Transverse colon (tissue), 4 donors: ENCODE data around the gene LMLN. TPM values are rescaled to one million over a fixed set of nuclear protein-coding genes. Genes with fewer than 3 reads are reported as not detected.
"Not testable (repeated sequence)": the region's sequence is repeated elsewhere in the genome, so short reads cannot be mapped to it uniquely, and the experiment has no call there.

Source experiments
- DNase-seq: peaks from one replicate; pipeline ENCODE4 v3.0.0-alpha.2; 2019
- H3K27ac ChIP-seq, 4 donors: fragments of 200-600 bp; sonication (generic); 2 replicates each; pipeline ENCODE4 v1.5.1; 2016 to 2018; ENCODE audit warnings: inconsistent platforms in 4 of 4
- H3K27me3 ChIP-seq: fragments of 200-600 bp; sonication (generic); 2 replicates; pipeline ENCODE4 v1.5.1; 2017; ENCODE audit warnings: inconsistent platforms
- H3K36me3 ChIP-seq, 4 donors: fragments of 200-600 bp; sonication (generic); 2 replicates each; pipeline ENCODE4 v1.5.1; 2017 to 2019; ENCODE audit warnings: inconsistent platforms in 4 of 4
- H3K4me1 ChIP-seq, 4 donors: fragments of 200-600 bp; sonication (generic); 2 replicates each; pipeline ENCODE4 v1.5.1; 2017 to 2020; ENCODE audit warnings: inconsistent platforms in 4 of 4
- H3K4me3 ChIP-seq, 4 donors: fragments of 200-600 bp; sonication (generic); 1 replicate in 1 of 4; 2 replicates in 3 of 4; pipeline versions ENCODE4 v1.5.1 to v1.6.1; 2017 to 2019; ENCODE audit warnings: inconsistent platforms in 4 of 4
- H3K9me3 ChIP-seq, 2 donors: fragments of 200-600 bp; sonication (generic); 2 replicates each; pipeline ENCODE4 v1.5.1; 2017 to 2019; ENCODE audit warnings: inconsistent platforms in 2 of 2
- EP300 ChIP-seq: sonication (generic); formaldehyde crosslinking; IDR thresholded peaks from one replicate; pipeline ENCODE4 v1.6.1; 2017; ENCODE audit warnings: antibody characterized with exemption, low read depth
- POLR2A ChIP-seq: fragments of 450-650 bp; IDR thresholded peaks from one replicate; pipeline ENCODE4 v1.6.1; 2016; ENCODE audit warnings: antibody characterized with exemption, mild to moderate bottlenecking, moderate library complexity
- POLR2AphosphoS5 ChIP-seq, 3 donors: sonication (generic); formaldehyde crosslinking; IDR thresholded peaks; one replicate each; pipeline ENCODE4 v1.6.1; 2016; ENCODE audit warnings: antibody characterized with exemption in 3 of 3
- WGBS, 2 donors: methylation state at CpG; one replicate each; pipeline ENCODE4 v1.1.5; 2018; ENCODE audit warnings: low coverage in 1 of 2; 5-methylcytosine and 5-hydroxymethylcytosine counted together
- in situ Hi-C, 4 donors: fragments of 200-750 bp; cut with MboI; loops; one replicate each; pipeline versions ENCODE4 v1.15.0 to v1.15.1; 2017; ENCODE audit warnings: low sequenced_read_pairs in 3 of 4, low pct_ligation_motif_present in 1 of 4, low pct_unique_long_range_greater_than_20kb in 1 of 4
- intact Hi-C: fragments of 100-400 bp; cut with DNase I; formaldehyde crosslinking; loops from one replicate; pipeline ENCODE4 v1.15.1; 2023; ENCODE audit warnings: low total_unique reads
- total RNA-seq, 4 donors: library from RNA; depleted of rRNA; stranded (reverse); fragments of >200 nt; gene quantifications; one replicate each; pipeline ENCODE4 v1.1.0, GENCODE V29; 2016
- TF ChIP-seq, protein P1 (sequence below), 5 experiments: fragments of 200-600 bp in 3 of 5; fragments of 450-650 bp in 2 of 5; sonication (generic) in 3 of 5; IDR thresholded peaks; 1 replicate in 2 of 5; 2 replicates in 3 of 5; pipeline ENCODE4 v1.5.1; 2016 to 2017; ENCODE audit warnings: antibody characterized with exemption in 5 of 5, inconsistent platforms in 3 of 5, mild to moderate bottlenecking in 2 of 5, moderate library complexity in 1 of 5

Gene LMLN
- total RNA-seq, 4 donors from 2014 or later: 1.00 to 11.2 (median 6.4) TPM

GRCh38 chr3:198080521-198081384 lies 120.7 kb downstream of the LMLN start:
- peak; percentile 77 for DNase-seq
- Histone ChIP-seq H3K36me3 (no peaks in the 10 kb centered on the region), H3K9me3 (no peaks in the 10 kb centered on the region), H3K4me1 (peaks cover 10 to 17% (median 16%) of the 10 kb centered on the region in 4 donors), H3K4me3 (peak overlapping the region; percentile 19 to 48 (median 32)), H3K27me3 (peaks cover 94% of the 10 kb centered on the region), H3K27ac (no peak overlapping the region)
- WGBS, 2 donors: 0% methylated on average over 24 of the region's 86 CpGs; no CpG with 5 or more reads in 1 of the 2 donors
- in situ Hi-C loops: no loop called here
- intact Hi-C loops: no loop called here
- TF ChIP-seq EP300: no peak
- no peak for TF ChIP-seq POLR2A
- TF ChIP-seq POLR2AphosphoS5 (IDR thresholded peaks at IDR 0.05): no peak
- TF ChIP-seq, protein P1, sequence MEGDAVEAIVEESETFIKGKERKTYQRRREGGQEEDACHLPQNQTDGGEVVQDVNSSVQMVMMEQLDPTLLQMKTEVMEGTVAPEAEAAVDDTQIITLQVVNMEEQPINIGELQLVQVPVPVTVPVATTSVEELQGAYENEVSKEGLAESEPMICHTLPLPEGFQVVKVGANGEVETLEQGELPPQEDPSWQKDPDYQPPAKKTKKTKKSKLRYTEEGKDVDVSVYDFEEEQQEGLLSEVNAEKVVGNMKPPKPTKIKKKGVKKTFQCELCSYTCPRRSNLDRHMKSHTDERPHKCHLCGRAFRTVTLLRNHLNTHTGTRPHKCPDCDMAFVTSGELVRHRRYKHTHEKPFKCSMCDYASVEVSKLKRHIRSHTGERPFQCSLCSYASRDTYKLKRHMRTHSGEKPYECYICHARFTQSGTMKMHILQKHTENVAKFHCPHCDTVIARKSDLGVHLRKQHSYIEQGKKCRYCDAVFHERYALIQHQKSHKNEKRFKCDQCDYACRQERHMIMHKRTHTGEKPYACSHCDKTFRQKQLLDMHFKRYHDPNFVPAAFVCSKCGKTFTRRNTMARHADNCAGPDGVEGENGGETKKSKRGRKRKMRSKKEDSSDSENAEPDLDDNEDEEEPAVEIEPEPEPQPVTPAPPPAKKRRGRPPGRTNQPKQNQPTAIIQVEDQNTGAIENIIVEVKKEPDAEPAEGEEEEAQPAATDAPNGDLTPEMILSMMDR (IDR thresholded peaks at IDR 0.05): peak; percentile 20 to 77 (median 60)

DNA sequence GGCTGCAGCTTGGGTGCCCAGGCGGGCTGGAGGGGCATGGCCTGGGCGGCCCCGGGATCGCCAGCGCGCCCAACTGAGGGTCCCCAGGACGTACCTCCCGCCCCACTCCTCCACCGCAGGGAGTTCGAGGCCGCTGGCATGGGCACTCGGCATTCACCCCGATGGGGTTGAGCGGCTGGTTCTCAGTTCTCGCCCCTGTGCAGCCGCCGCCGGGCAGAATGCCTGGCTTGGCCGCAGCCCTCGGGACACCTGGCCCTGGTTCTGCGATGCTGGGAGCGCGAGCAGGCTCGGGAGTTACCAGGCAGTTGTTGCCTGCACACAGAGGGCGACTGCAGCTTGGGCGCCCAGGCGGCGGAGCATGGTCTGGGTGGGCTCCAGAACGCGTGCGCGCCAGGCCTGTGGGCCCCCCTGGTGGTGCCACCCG lies 121.4 kb downstream of the LMLN start:
- Histone ChIP-seq H3K4me1 (peaks cover 10 to 17% (median 16%) of the 10 kb centered on the region in 4 donors), H3K27ac (no peak overlapping the region), H3K36me3 (no peaks in the 10 kb centered on the region), H3K4me3 (peak overlapping the region in 2 of 4 donors; percentile 37 to 48), H3K27me3 (peaks cover 96% of the 10 kb centered on the region), H3K9me3 (no peaks in the 10 kb centered on the region)
- no peak for DNase-seq
- intact Hi-C loops (no loop called here), in situ Hi-C loops (no loop called here)
- TF ChIP-seq POLR2A (no peak), POLR2AphosphoS5 (IDR thresholded peaks at IDR 0.05) (no peak), EP300 (no peak)
- TF ChIP-seq, protein P1 (IDR thresholded peaks at IDR 0.05): no peak
- 30% methylated on average over 27 of the region's 33 CpGs; no CpG with 5 or more reads in 1 of the 2 donors for WGBS, 2 donors

- H3K36me3 ChIP-seq, in situ Hi-C loops, H3K4me3 ChIP-seq, DNase-seq, H3K27ac ChIP-seq, H3K9me3 ChIP-seq, intact Hi-C loops: not testable (repeated sequence)
- whole genome bisulfite sequencing, 2 donors: 93 to 96% methylated on average over 3 to 4 of the region's 4 CpGs
- Histone ChIP-seq H3K27me3 (peaks cover 94% of the 10 kb centered on the region), H3K4me1 (peaks cover 10 to 17% (median 16%) of the 10 kb centered on the region in 4 donors)
Observed at GRCh38 chr3:198082226-198082625, 122.2 kb downstream of the LMLN start.

DNA sequence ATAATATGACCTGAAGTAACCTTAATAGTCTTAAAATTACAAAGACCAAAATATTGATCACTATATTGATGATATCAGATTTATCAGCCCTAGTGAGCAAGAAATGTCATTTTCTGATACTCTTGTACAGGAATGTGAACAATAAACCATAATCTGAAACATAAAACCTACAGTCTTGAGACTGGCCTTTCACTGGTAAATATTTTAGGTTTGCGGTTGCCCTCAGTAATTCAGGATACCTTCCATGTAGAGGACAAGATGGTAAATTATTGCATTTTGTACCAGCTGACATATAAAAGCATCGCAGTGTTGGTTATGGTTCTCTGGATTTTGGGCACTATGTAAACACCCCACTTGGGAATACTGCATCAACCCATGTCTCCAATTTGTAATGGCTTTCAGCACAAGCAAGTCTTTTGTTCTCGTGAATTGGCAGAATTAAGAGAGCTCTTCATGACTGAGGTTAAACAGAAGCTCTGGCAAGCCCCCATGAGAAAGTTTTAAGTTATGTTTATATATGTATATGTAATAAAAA lies 128.5 kb downstream of the LMLN start:
- no peaks in the 10 kb centered on the region for H3K36me3 ChIP-seq
- H3K4me1 ChIP-seq: no peaks in the 10 kb centered on the region
- H3K27me3 ChIP-seq: peaks cover 95% of the 10 kb centered on the region
- TF ChIP-seq POLR2A: no peak
- TF ChIP-seq, protein P1 (IDR thresholded peaks at IDR 0.05): no peak
- in situ Hi-C loops: no loop called here
- H3K27ac ChIP-seq: no peak overlapping the region
- intact Hi-C loops: no loop called here
- WGBS, 2 donors: 69 to 81% methylated on average over 2 to 3 of the region's 3 CpGs
- no peak overlapping the region for H3K4me3 ChIP-seq
- no peak for DNase-seq
- H3K9me3 ChIP-seq: no peaks in the 10 kb centered on the region
